Measurements from ENCODE around the gene KCNQ1. TPM values are rescaled to one million over a fixed set of nuclear protein-coding genes. Genes with fewer than 3 reads are reported as not detected.

KCNQ1 gene
- total and polyA plus RNA-seq, 2 donors (not counting 3 experiments of a cell fraction or from before 2014, with no cell fraction given): 0.07 to 0.09 TPM

- DNase-seq (ENCODE audit: low read depth, low spot score) (no peak), FAIRE-seq (no peak)
- H3K9me3 ChIP-seq (replicated peaks; ENCODE audit: control insufficient read depth, insufficient read depth, low read length): no peaks in the 10 kb centered on the region
- peaks cover 0 to 7% of the 10 kb centered on the region in 2 experiments for H3K27me3 ChIP-seq (ENCODE audit: control insufficient read depth in 2 of 2, insufficient read depth in 2 of 2, low read length in 2 of 2)
- POLR2A ChIA-PET: no interaction called here
- H3K4me1 ChIP-seq (ENCODE audit: control insufficient read depth, extremely low read depth, insufficient read depth, low read length): no peaks in the 10 kb centered on the region
- TF ChIP-seq POLR2A (IDR thresholded peaks at IDR 0.05; ENCODE audit: low read depth, low read length) (no peak), CTCF (IDR thresholded peaks at IDR 0.05; ENCODE audit: extremely low read depth in 1 of 2, insufficient read depth in 1 of 2, low read depth in 1 of 2, low read length in 2 of 2) (no peak), POLR2AphosphoS5 (IDR thresholded peaks at IDR 0.05; ENCODE audit: insufficient read depth, low read depth, low read length) (no peak)
- H3K27ac ChIP-seq (ENCODE audit: insufficient read depth, low read depth, low read length): no peak overlapping the region
- no peaks in the 10 kb centered on the region for H3K79me2 ChIP-seq (ENCODE audit: control insufficient read depth, insufficient read depth, low read length)
- BruUV-seq (replicated peaks): no TSS peak
- no peak overlapping the region for H3K9ac ChIP-seq (replicated peaks; ENCODE audit: extremely low read depth, insufficient read depth, low read length)
- H3K36me3 ChIP-seq (ENCODE audit: control insufficient read depth in 2 of 2, extremely low read depth in 1 of 2, insufficient read depth in 2 of 2, low read length in 2 of 2): no peaks in the 10 kb centered on the region
- H3K9me1 ChIP-seq (replicated peaks; ENCODE audit: control insufficient read depth, extremely low read depth, insufficient read depth, low read length): no peaks in the 10 kb centered on the region
- intact Hi-C loops (cut with micrococcal nuclease): no loop called here
- no peak overlapping the region for H3K4me3 ChIP-seq (replicated peaks in 1 of 3; ENCODE audit: insufficient read depth in 1 of 3, low read depth in 1 of 3, low read length in 3 of 3)
- CTCF ChIA-PET: no interaction called here
- no peaks in the 10 kb centered on the region for H4K20me1 ChIP-seq (replicated peaks; ENCODE audit: control insufficient read depth, extremely low read depth, insufficient read depth, low read length)
- H3K4me2 ChIP-seq (ENCODE audit: insufficient read depth, low read length): no peak overlapping the region
- no peak overlapping the region for H2AFZ ChIP-seq (ENCODE audit: low read depth, low read length)
- dilution Hi-C loops (cut with MboI; ENCODE audit: extremely low pct_ligation_motif_present, low sequenced_read_pairs): no loop called here
Observed at GRCh38 chr11:2790568-2790921, 345.7 kb downstream of the KCNQ1 start.

- peak overlapping the region; percentile 79 for H2AFZ ChIP-seq (ENCODE audit: low read depth, low read length)
- TF ChIP-seq EZH2 (IDR thresholded peaks at IDR 0.05; ENCODE audit: borderline replicate concordance, low read depth, low read length, severe bottlenecking) (no peak), POLR2AphosphoS5 (IDR thresholded peaks at IDR 0.05; ENCODE audit: insufficient read depth, low read depth, low read length) (no peak), JUN (IDR thresholded peaks at IDR 0.05; ENCODE audit: borderline replicate concordance, insufficient read depth, insufficient read length, low read depth) (no peak), GATA2 (IDR thresholded peaks at IDR 0.05; ENCODE audit: insufficient read depth, insufficient read length, low read depth, low read length) (no peak), MYC (IDR thresholded peaks at IDR 0.05; ENCODE audit: low read depth, low read length) (no peak), FOS (IDR thresholded peaks at IDR 0.05; ENCODE audit: borderline replicate concordance, insufficient read depth, low read length) (no peak), POLR2A (IDR thresholded peaks at IDR 0.05; ENCODE audit: low read depth, low read length) (no peak), CTCF (IDR thresholded peaks at IDR 0.05; ENCODE audit: extremely low read depth in 1 of 2, insufficient read depth in 1 of 2, low read depth in 1 of 2, low read length in 2 of 2) (no peak)
- TF ChIP-seq, protein P1, sequence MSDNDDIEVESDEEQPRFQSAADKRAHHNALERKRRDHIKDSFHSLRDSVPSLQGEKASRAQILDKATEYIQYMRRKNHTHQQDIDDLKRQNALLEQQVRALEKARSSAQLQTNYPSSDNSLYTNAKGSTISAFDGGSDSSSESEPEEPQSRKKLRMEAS (IDR thresholded peaks at IDR 0.05; ENCODE audit: insufficient read depth, insufficient read length): no peak
- peak overlapping the region; percentile 22 for H3K4me2 ChIP-seq (ENCODE audit: insufficient read depth, low read length)
- CTCF ChIA-PET: no interaction called here
- intact Hi-C loops (cut with micrococcal nuclease): no loop called here
- H3K27me3 ChIP-seq (ENCODE audit: control insufficient read depth in 2 of 2, insufficient read depth in 2 of 2, low read length in 2 of 2): peaks cover 0 to 7% of the 10 kb centered on the region in 2 experiments
- dilution Hi-C loops (cut with MboI; ENCODE audit: extremely low pct_ligation_motif_present, low sequenced_read_pairs): no loop called here
- no TSS peak for BruUV-seq (replicated peaks)
- POLR2A ChIA-PET: no interaction called here
- no peaks in the 10 kb centered on the region for H3K79me2 ChIP-seq (ENCODE audit: control insufficient read depth, insufficient read depth, low read length)
- no peaks in the 10 kb centered on the region for H4K20me1 ChIP-seq (replicated peaks; ENCODE audit: control insufficient read depth, extremely low read depth, insufficient read depth, low read length)
- FAIRE-seq (no peak), DNase-seq (ENCODE audit: low read depth, low spot score) (no peak)
- H3K4me3 ChIP-seq (replicated peaks in 1 of 3; ENCODE audit: insufficient read depth in 1 of 3, low read depth in 1 of 3, low read length in 3 of 3): no peak overlapping the region
- H3K27ac ChIP-seq (ENCODE audit: insufficient read depth, low read depth, low read length): no peak overlapping the region
- no peak overlapping the region for H3K9ac ChIP-seq (replicated peaks; ENCODE audit: extremely low read depth, insufficient read depth, low read length)
- H3K36me3 ChIP-seq (ENCODE audit: control insufficient read depth in 2 of 2, extremely low read depth in 1 of 2, insufficient read depth in 2 of 2, low read length in 2 of 2): no peaks in the 10 kb centered on the region
- no peaks in the 10 kb centered on the region for H3K4me1 ChIP-seq (ENCODE audit: control insufficient read depth, extremely low read depth, insufficient read depth, low read length)
- H3K9me1 ChIP-seq (replicated peaks; ENCODE audit: control insufficient read depth, extremely low read depth, insufficient read depth, low read length): no peaks in the 10 kb centered on the region
- no peaks in the 10 kb centered on the region for H3K9me3 ChIP-seq (replicated peaks; ENCODE audit: control insufficient read depth, insufficient read depth, low read length)
Observed at GRCh38 chr11:2791139-2791520, 346.3 kb downstream of the KCNQ1 start.
